A673 (cell line): ENCODE results near the gene ZBTB20. TPM values are rescaled to one million over a fixed set of nuclear protein-coding genes. Genes with fewer than 3 reads are reported as not detected.
A peak's percentile ranks its signal among the peaks of the same experiment; 100 is the strongest.

Experiments used
- BruUV-seq: library from RNA; stranded (reverse); fragments of 400-500 nt; replicated peaks from 2 replicates; lab custom pipeline; 2021; lab: Mats Ljungman, UMichigan
- CTCF ChIA-PET: fragments of 300-600 bp; sonication (Branson Sonifier 250); formaldehyde crosslinking; loops from one replicate; lab custom pipeline; 2022; ENCODE audit warnings: antibody characterized with exemption; lab: Charles Lee
- POLR2A ChIA-PET: fragments of 300-600 bp; sonication (Branson Sonifier 250); formaldehyde crosslinking; loops from one replicate; lab custom pipeline; 2022; ENCODE audit warnings: antibody characterized with exemption; ENCODE audit not compliant: low non-redundant PET; lab: Charles Lee
- DNase-seq: peaks from one replicate; pipeline ENCODE4 v3.0.0-alpha.2; 2015; ENCODE audit warnings: low spot score
- H3K27ac ChIP-seq: fragments of 200-600 bp; sonication (generic); 2 replicates; pipeline ENCODE4 v1.5.1; 2016; ENCODE audit warnings: mixed run types, low read depth, mild to moderate bottlenecking, mixed read lengths, antibody characterized with exemption, low read length; ENCODE audit not compliant: poor library complexity, severe bottlenecking
- H3K27me3 ChIP-seq: fragments of 200-600 bp; sonication (generic); replicated peaks from 2 replicates; pipeline ENCODE4 v1.6.1; 2017; ENCODE audit warnings: mixed run types, low read depth, mild to moderate bottlenecking, mixed read lengths, antibody characterized with exemption, low read length; ENCODE audit not compliant: insufficient read depth, poor library complexity
- H3K36me3 ChIP-seq: fragments of 200-600 bp; sonication (generic); 2 replicates; pipeline ENCODE4 v1.6.1; 2016; ENCODE audit warnings: mixed run types, mild to moderate bottlenecking, mixed read lengths, antibody characterized with exemption, low read length; ENCODE audit not compliant: insufficient read depth, poor library complexity, severe bottlenecking
- H3K4me1 ChIP-seq: fragments of 200-600 bp; sonication (generic); 2 replicates; pipeline ENCODE4 v1.6.1; 2017; ENCODE audit warnings: mixed run types, mild to moderate bottlenecking, mixed read lengths, antibody characterized with exemption, low read length; ENCODE audit not compliant: insufficient read depth, poor library complexity, severe bottlenecking
- H3K4me3 ChIP-seq: fragments of 200-600 bp; sonication (generic); 2 replicates; pipeline ENCODE4 v1.5.1; 2016; ENCODE audit warnings: low read depth, mixed run types, mild to moderate bottlenecking, mixed read lengths, low read length; ENCODE audit not compliant: poor library complexity, severe bottlenecking
- H3K9me3 ChIP-seq: fragments of 200-600 bp; sonication (generic); 2 replicates; pipeline ENCODE4 v1.6.1; 2016; ENCODE audit warnings: mixed run types, low read depth, mild to moderate bottlenecking, mixed read lengths, antibody characterized with exemption, low read length; ENCODE audit not compliant: poor library complexity, severe bottlenecking
- CTCF ChIP-seq: fragments of 300-800, 200-600 bp; sonication (generic); conservative IDR thresholded peaks from 2 replicates; pipeline ENCODE4 v1.5.1; 2017; ENCODE audit warnings: low read depth, mild to moderate bottlenecking, antibody characterized with exemption, low read length, moderate library complexity, mixed read lengths
- EZH2 ChIP-seq: fragments of 200-600 bp; sonication (generic); IDR thresholded peaks from 2 replicates; pipeline ENCODE4 v1.6.1; 2017; ENCODE audit warnings: borderline replicate concordance, low read depth, mild to moderate bottlenecking, mixed read lengths, antibody characterized with exemption, low read length; ENCODE audit not compliant: poor library complexity, severe bottlenecking
- intact Hi-C: fragments of 100-400 bp; cut with micrococcal nuclease; formaldehyde crosslinking; loops from one replicate; pipeline ENCODE4 v1.10.0; 2022; ENCODE audit not compliant: unreplicated experiment
- total RNA-seq: library from RNA; stranded (reverse); gene quantifications from 2 replicates; pipeline ENCODE4 v1.2.3, GENCODE V29; 2021

The ZBTB20 gene
- total RNA-seq, 1 experiment from 2014 or later = 13.5 TPM

- Histone ChIP-seq H3K27ac (no peak overlapping the region), H3K4me1 (no peaks in the 10 kb centered on the region), H3K4me3 (no peak overlapping the region), H3K27me3 (no peaks in the 10 kb centered on the region), H3K9me3 (no peaks in the 10 kb centered on the region), H3K36me3 (no peaks in the 10 kb centered on the region)
- ChIA-PET POLR2A (no interaction called here), CTCF (no interaction called here)
- DNase-seq = peak; percentile 62
- intact Hi-C loops = loop anchor here (2.0 kb wide), 1 partner anchor 774 kb away; no protein-coding TSS in a partner anchor
- no peak for TF ChIP-seq EZH2
- peak; percentile 82 for TF ChIP-seq CTCF
- no TSS peak for BruUV-seq
Measured at GRCh38 chr3:115040673-115041286, 106.3 kb downstream of the ZBTB20 start.

DNA sequence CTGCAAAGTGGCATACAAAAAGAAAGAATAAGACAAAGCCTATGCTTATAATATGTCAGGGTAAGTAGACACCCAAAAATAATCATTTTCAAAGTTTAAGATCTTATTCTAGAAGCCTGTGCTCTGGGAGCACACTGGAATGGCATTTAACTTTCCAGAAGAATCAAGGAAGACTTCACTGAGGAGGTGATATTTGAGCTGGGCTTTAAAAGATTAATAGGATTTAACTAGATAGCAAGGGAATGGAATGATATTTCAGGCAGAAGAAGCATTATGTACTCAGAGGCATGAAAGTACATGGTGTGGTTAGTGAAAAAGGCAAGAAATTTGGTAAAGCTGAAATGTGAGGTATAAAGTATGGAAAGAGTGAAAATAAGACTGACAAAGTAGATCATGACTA, 106.8 kb downstream of the ZBTB20 start:
- no peak overlapping the region for H3K27ac ChIP-seq
- ChIA-PET CTCF (no interaction called here), POLR2A (no interaction called here)
- H3K9me3 ChIP-seq = no peaks in the 10 kb centered on the region
- no peak for DNase-seq
- no peaks in the 10 kb centered on the region for H3K4me1 ChIP-seq
- H3K36me3 ChIP-seq = no peaks in the 10 kb centered on the region
- H3K4me3 ChIP-seq = no peak overlapping the region
- intact Hi-C loops = loop anchor here (2.0 kb wide), 1 partner anchor 775 kb away; no protein-coding TSS in a partner anchor
- H3K27me3 ChIP-seq = no peaks in the 10 kb centered on the region
- TF ChIP-seq CTCF (no peak), EZH2 (no peak)
- BruUV-seq = no TSS peak

DNA sequence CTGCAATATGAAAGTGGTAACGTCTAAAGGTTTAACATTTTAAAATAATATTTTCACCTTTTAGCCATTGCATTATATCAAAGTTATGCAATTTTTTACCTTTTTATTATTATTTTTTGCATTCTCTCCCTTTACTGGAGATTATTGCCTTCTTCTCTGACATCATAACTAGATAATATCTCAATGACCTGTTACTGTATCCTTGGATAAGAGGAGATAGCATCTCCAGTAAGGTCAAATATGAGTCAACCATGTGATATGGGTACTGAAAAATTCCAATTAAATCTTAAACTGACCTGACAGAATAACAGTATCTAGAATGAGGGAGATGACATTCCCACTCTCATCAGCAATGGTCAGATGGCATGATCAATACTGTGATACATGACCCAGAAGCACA, 108.3 kb downstream of the ZBTB20 start:
- no peak overlapping the region for H3K27ac ChIP-seq
- no peaks in the 10 kb centered on the region for H3K36me3 ChIP-seq
- BruUV-seq = no TSS peak
- DNase-seq = no peak
- ChIA-PET CTCF (no interaction called here), POLR2A (no interaction called here)
- no peaks in the 10 kb centered on the region for H3K4me1 ChIP-seq
- intact Hi-C loops = no loop called here
- H3K27me3 ChIP-seq = no peaks in the 10 kb centered on the region
- TF ChIP-seq CTCF = no peak
- TF ChIP-seq EZH2 = no peak
- H3K4me3 ChIP-seq = no peak overlapping the region
- no peaks in the 10 kb centered on the region for H3K9me3 ChIP-seq
